Measurements from ENCODE around the gene PLS1. TPM values are rescaled to one million over a fixed set of nuclear protein-coding genes. Genes with fewer than 3 reads are reported as not detected.

Gene PLS1
- total and polyA plus RNA-seq, 2 of the 8 experiments (the other 6 are each of a cell fraction or from before 2014, with no cell fraction given) = 18.7 to 44.7 TPM

DNA sequence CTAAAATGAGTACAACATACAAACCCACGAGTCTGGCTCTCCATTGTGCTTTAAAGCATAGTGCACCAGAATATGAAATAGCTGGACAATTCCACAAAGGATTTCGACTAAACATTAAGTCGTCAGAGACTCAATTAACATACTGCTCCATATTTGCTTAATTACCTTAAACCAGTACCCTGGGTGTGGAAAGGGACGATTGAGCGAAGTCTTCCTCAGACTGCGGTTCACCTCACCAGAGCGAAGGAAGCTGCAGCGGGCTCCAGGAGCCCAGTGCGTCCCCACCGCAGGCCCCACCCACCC is 127.4 kb downstream of the PLS1 start (continued):
- TF ChIP-seq, protein P1, sequence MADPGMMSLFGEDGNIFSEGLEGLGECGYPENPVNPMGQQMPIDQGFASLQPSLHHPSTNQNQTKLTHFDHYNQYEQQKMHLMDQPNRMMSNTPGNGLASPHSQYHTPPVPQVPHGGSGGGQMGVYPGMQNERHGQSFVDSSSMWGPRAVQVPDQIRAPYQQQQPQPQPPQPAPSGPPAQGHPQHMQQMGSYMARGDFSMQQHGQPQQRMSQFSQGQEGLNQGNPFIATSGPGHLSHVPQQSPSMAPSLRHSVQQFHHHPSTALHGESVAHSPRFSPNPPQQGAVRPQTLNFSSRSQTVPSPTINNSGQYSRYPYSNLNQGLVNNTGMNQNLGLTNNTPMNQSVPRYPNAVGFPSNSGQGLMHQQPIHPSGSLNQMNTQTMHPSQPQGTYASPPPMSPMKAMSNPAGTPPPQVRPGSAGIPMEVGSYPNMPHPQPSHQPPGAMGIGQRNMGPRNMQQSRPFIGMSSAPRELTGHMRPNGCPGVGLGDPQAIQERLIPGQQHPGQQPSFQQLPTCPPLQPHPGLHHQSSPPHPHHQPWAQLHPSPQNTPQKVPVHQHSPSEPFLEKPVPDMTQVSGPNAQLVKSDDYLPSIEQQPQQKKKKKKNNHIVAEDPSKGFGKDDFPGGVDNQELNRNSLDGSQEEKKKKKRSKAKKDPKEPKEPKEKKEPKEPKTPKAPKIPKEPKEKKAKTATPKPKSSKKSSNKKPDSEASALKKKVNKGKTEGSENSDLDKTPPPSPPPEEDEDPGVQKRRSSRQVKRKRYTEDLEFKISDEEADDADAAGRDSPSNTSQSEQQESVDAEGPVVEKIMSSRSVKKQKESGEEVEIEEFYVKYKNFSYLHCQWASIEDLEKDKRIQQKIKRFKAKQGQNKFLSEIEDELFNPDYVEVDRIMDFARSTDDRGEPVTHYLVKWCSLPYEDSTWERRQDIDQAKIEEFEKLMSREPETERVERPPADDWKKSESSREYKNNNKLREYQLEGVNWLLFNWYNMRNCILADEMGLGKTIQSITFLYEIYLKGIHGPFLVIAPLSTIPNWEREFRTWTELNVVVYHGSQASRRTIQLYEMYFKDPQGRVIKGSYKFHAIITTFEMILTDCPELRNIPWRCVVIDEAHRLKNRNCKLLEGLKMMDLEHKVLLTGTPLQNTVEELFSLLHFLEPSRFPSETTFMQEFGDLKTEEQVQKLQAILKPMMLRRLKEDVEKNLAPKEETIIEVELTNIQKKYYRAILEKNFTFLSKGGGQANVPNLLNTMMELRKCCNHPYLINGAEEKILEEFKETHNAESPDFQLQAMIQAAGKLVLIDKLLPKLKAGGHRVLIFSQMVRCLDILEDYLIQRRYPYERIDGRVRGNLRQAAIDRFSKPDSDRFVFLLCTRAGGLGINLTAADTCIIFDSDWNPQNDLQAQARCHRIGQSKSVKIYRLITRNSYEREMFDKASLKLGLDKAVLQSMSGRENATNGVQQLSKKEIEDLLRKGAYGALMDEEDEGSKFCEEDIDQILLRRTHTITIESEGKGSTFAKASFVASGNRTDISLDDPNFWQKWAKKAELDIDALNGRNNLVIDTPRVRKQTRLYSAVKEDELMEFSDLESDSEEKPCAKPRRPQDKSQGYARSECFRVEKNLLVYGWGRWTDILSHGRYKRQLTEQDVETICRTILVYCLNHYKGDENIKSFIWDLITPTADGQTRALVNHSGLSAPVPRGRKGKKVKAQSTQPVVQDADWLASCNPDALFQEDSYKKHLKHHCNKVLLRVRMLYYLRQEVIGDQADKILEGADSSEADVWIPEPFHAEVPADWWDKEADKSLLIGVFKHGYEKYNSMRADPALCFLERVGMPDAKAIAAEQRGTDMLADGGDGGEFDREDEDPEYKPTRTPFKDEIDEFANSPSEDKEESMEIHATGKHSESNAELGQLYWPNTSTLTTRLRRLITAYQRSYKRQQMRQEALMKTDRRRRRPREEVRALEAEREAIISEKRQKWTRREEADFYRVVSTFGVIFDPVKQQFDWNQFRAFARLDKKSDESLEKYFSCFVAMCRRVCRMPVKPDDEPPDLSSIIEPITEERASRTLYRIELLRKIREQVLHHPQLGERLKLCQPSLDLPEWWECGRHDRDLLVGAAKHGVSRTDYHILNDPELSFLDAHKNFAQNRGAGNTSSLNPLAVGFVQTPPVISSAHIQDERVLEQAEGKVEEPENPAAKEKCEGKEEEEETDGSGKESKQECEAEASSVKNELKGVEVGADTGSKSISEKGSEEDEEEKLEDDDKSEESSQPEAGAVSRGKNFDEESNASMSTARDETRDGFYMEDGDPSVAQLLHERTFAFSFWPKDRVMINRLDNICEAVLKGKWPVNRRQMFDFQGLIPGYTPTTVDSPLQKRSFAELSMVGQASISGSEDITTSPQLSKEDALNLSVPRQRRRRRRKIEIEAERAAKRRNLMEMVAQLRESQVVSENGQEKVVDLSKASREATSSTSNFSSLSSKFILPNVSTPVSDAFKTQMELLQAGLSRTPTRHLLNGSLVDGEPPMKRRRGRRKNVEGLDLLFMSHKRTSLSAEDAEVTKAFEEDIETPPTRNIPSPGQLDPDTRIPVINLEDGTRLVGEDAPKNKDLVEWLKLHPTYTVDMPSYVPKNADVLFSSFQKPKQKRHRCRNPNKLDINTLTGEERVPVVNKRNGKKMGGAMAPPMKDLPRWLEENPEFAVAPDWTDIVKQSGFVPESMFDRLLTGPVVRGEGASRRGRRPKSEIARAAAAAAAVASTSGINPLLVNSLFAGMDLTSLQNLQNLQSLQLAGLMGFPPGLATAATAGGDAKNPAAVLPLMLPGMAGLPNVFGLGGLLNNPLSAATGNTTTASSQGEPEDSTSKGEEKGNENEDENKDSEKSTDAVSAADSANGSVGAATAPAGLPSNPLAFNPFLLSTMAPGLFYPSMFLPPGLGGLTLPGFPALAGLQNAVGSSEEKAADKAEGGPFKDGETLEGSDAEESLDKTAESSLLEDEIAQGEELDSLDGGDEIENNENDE (IDR thresholded peaks at IDR 0.05; ENCODE audit: insufficient replicate concordance, low read length) = no peak
